Osteocyte (in vitro differentiated cells): Measurements from ENCODE around the gene STIM2. TPM values are rescaled to one million over a fixed set of nuclear protein-coding genes. Genes with fewer than 3 reads are reported as not detected.

Experiments used
- DNase-seq: peaks from one replicate; pipeline ENCODE4 v3.0.0; 2021; ENCODE audit warnings: mixed read lengths; ENCODE audit not compliant: unreplicated experiment; ENCODE audit errors: extremely low spot score
- H3K27ac Mint-ChIP-seq: one replicate; pipeline ENCODE4 v1.8.0; 2021; ENCODE audit warnings: mild to moderate bottlenecking, mixed read lengths; ENCODE audit not compliant: unreplicated experiment
- H3K27me3 Mint-ChIP-seq: one replicate; pipeline ENCODE4 v1.8.0; 2021; ENCODE audit warnings: mixed read lengths; ENCODE audit not compliant: unreplicated experiment
- H3K36me3 Mint-ChIP-seq: one replicate; pipeline ENCODE4 v1.8.0; 2021; ENCODE audit warnings: mixed read lengths; ENCODE audit not compliant: unreplicated experiment
- H3K4me1 Mint-ChIP-seq: one replicate; pipeline ENCODE4 v1.8.0; 2021; ENCODE audit warnings: mixed read lengths; ENCODE audit not compliant: unreplicated experiment
- H3K4me3 Mint-ChIP-seq: one replicate; pipeline ENCODE4 v1.8.0; 2021; ENCODE audit warnings: mild to moderate bottlenecking, moderate library complexity, mixed read lengths; ENCODE audit not compliant: unreplicated experiment
- H3K9me3 Mint-ChIP-seq: one replicate; pipeline ENCODE4 v1.8.0; 2021; ENCODE audit warnings: mixed read lengths; ENCODE audit not compliant: unreplicated experiment
- total RNA-seq: library from RNA; stranded (reverse); gene quantifications from 2 replicates; pipeline ENCODE4 v1.2.1, GENCODE V29; 2021
- TF ChIP-seq, protein P1 (sequence below): fragments of 200-600 bp; sonication (generic); IDR thresholded peaks from 2 replicates; pipeline ENCODE4 v1.5.0; 2021; ENCODE audit warnings: antibody characterized with exemption, mild to moderate bottlenecking, moderate library complexity

The STIM2 gene
- total RNA-seq, 1 donor from 2014 or later = 14.1 TPM

DNA sequence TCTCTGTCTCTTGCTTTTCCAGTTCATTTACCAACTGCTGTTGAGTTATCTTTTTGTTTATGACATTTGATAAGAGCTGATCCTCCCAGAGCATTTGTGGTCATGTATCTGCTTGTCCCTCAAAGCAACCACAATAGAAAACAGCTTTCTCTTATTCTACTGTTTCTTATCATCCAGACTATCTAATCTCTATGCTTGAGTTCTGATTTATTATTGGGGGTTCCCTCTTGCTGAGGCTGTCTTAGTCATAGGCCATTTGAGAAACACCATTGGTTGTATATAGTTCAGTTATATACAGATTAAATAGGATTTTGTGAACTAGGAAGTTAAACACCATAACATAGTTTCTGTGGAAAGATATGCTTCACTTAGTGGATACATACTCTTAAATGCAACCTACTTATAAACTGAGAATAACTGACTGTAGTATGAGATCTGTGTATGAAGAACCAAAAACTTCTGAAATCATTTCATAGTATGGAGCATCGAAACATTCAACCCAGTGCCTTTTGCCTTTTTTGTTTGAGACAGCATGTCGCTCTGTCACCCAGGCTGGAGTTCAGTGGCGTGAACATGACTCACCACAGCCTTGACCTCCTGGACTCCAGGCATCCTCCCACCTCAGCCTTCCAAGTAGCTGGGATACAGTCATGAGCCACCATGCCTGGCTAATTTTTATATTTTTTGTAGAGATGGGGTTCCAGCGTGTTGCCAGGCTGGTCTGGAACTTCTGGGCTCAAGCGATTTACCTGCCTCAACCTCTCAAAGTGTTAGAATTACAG is 75.8 kb downstream of the STIM2 start:
- no peak overlapping the region for H3K27ac Mint-ChIP-seq
- H3K27me3 Mint-ChIP-seq = no peaks in the 10 kb centered on the region
- DNase-seq = no peak
- peaks cover 7% of the 10 kb centered on the region for H3K4me1 Mint-ChIP-seq
- no peaks in the 10 kb centered on the region for H3K36me3 Mint-ChIP-seq
- H3K4me3 Mint-ChIP-seq = no peak overlapping the region
- H3K9me3 Mint-ChIP-seq = no peaks in the 10 kb centered on the region
- TF ChIP-seq, protein P1, sequence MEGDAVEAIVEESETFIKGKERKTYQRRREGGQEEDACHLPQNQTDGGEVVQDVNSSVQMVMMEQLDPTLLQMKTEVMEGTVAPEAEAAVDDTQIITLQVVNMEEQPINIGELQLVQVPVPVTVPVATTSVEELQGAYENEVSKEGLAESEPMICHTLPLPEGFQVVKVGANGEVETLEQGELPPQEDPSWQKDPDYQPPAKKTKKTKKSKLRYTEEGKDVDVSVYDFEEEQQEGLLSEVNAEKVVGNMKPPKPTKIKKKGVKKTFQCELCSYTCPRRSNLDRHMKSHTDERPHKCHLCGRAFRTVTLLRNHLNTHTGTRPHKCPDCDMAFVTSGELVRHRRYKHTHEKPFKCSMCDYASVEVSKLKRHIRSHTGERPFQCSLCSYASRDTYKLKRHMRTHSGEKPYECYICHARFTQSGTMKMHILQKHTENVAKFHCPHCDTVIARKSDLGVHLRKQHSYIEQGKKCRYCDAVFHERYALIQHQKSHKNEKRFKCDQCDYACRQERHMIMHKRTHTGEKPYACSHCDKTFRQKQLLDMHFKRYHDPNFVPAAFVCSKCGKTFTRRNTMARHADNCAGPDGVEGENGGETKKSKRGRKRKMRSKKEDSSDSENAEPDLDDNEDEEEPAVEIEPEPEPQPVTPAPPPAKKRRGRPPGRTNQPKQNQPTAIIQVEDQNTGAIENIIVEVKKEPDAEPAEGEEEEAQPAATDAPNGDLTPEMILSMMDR = no peak

DNA sequence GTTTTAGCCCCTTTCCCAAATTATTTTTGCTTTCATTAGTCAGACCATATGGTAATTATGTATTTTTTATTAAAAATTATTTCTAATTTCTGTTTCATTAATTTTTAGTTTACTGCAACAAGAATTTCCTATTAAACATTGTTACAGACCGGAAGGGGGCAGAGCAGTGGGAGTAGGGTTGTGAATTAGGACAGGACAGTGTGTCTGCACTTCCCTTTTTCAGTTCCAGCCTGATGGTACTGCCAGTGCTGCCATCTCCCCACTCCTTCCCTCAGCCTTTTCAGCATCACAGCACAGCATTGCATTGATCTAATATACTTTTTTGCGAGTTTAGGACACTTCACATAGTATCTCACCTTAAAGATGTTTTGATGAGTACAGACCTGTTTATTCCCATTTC is 76.5 kb downstream of the STIM2 start:
- TF ChIP-seq, protein P1 = no peak
- DNase-seq = no peak
- Mint-ChIP-seq H3K27me3 (no peaks in the 10 kb centered on the region), H3K4me3 (no peak overlapping the region), H3K9me3 (no peaks in the 10 kb centered on the region), H3K4me1 (peaks cover 7% of the 10 kb centered on the region), H3K36me3 (no peaks in the 10 kb centered on the region), H3K27ac (no peak overlapping the region)

DNA sequence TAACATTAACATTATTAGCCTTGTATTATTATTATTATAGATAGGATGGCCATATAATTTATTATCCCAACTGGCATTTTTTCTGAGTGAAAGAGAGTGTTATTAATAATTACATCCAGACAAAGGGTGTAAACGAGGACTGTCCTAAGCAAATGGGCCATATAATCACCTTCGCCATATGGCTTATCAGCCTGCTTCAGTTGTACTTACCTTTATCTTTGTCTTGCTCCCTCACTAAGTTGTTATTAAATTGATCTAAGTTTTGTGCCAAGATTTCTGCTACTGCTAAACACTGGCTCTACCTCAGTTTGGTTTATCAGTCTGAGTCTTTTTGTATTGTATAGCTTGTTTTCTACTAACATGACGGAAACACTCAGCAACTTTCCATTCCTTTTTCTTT is 76.9 kb downstream of the STIM2 start:
- H3K27me3 Mint-ChIP-seq = no peaks in the 10 kb centered on the region
- no peak overlapping the region for H3K4me3 Mint-ChIP-seq
- H3K9me3 Mint-ChIP-seq = no peaks in the 10 kb centered on the region
- no peaks in the 10 kb centered on the region for H3K36me3 Mint-ChIP-seq
- peaks cover 7% of the 10 kb centered on the region for H3K4me1 Mint-ChIP-seq
- TF ChIP-seq, protein P1 = no peak
- DNase-seq = no peak
- no peak overlapping the region for H3K27ac Mint-ChIP-seq

DNA sequence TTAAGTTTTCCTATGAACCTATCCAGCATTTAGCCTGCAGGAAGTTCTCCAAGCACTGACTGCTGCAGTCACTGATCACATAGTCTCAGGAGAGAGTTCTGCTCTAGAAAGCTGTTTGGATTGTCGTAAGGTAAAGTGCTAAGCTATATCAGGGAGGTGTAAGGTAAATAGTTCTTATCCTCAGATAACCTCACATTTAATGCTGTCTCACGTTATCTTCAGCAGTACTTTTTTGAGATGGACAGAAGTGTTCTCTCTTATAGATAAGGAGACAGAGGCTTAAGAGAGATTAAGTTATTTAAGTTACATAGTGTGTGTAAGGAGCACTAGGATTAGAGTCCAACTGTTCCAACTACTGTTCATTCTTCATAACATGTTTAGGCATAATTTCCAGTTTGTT is 77.9 kb downstream of the STIM2 start:
- Mint-ChIP-seq H3K4me1 (peaks cover 4% of the 10 kb centered on the region), H3K4me3 (no peak overlapping the region), H3K36me3 (no peaks in the 10 kb centered on the region), H3K27ac (no peak overlapping the region), H3K27me3 (no peaks in the 10 kb centered on the region), H3K9me3 (no peaks in the 10 kb centered on the region)
- no peak for DNase-seq
- TF ChIP-seq, protein P1 = no peak

DNA sequence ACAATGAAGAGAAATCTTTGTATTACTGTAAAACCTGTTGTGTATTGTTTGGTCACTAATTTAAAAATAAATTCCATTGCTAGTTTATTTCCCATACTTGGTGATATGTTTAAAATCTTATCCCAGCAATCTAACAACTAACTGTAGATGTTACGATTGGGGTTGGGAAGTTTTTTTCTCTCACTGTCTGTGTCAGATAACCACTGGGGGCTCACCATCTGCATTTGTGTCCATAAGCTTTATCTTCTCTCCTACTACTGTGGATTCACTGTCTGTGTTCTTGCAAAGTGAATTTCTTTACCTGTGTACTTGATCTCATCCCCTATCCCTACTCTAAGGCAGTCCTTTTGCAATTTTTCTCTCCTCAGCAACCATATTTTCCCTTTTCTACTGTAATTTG is 81.3 kb downstream of the STIM2 start:
- Mint-ChIP-seq H3K9me3 (no peaks in the 10 kb centered on the region), H3K4me1 (peaks cover 4% of the 10 kb centered on the region), H3K27me3 (no peaks in the 10 kb centered on the region), H3K36me3 (no peaks in the 10 kb centered on the region), H3K27ac (no peak overlapping the region), H3K4me3 (no peak overlapping the region)
- no peak for DNase-seq
- TF ChIP-seq, protein P1 = no peak
